GM19099 (cell line): ENCODE results near the gene SERTAD2.

ENCODE experiments used
- POLR2A ChIP-seq: IDR thresholded peaks from 3 replicates; pipeline ENCODE4 v1.6.1; 2011; ENCODE audit warnings: low read depth; ENCODE audit not compliant: insufficient read length; ENCODE audit errors: extremely low read depth

Gene SERTAD2

GRCh38 chr2:64681479-64681967, 27.8 kb upstream of the SERTAD2 start:
- no peak for TF ChIP-seq POLR2A

DNA sequence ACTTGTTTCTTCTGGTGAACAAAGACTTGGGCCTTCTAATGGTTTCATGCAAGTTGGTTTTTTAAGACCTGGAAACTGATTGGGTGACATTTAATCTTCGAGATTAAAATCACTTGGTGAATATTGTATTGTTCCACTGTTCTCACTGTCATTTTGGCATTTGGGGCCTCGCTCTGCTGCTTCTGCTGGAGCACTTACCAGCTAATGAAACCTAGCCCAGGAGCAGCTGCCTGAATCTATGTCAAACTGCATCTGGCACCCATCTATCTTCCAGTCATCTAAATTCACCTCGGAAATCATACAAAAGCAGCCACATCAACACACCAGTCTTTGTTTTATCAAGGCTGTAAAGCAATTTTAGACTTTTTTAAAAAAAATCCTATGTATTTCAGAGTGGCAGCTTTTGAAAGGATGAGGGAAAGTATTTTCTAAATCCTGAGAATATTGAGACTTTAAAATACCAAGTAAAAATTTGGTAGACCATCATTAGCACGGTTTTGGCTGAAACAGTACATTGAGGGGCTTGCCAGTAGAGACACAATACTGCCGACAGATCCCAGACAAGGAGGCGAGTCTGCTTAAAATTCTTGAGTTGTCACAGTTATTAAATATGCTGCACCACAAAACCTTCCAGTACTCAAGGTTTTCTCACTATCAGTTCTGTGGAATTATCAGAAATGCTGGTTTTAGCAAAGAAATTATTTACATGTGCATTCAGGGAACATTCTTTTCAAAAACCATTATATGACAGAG, 26.1 kb upstream of the SERTAD2 start:
- no peak for TF ChIP-seq POLR2A

DNA sequence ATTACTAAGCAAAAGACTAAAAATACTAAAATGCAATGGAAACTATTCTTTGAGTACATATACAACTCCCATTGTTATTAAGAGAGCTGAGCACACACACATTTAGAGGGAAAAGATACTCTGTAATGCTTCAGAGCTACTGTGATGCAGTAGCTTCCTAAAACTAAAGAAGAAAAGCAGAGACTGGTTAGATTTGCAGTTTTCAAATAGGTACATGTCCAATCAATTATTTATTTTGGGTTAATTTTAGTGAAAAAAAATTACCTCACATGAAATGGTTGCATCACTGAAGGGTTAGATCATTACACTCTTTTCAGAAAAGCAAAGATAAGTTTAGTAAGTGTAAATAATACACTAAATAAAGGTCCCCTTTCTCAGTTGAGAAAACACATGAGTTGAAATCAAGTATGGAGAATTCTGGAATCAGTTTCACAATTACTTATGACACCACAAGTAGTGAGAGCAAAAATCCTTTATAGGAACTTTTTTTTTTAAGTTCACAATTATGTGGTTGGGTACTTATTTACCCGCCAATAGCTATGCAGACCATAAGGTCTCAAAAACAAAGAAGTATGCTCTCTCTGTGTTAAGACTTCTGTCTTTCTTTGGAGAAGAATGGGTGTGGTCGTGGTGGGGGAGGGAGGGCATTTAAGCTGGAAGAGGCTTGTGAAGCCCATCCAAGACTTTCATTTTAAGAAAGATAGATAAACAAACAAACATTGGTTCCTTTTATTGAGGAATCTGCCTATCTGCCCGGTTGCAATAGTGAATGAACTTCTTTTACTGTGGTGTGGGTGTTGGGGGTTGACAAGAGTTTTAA, 25.3 kb upstream of the SERTAD2 start:
- no peak for TF ChIP-seq POLR2A

DNA sequence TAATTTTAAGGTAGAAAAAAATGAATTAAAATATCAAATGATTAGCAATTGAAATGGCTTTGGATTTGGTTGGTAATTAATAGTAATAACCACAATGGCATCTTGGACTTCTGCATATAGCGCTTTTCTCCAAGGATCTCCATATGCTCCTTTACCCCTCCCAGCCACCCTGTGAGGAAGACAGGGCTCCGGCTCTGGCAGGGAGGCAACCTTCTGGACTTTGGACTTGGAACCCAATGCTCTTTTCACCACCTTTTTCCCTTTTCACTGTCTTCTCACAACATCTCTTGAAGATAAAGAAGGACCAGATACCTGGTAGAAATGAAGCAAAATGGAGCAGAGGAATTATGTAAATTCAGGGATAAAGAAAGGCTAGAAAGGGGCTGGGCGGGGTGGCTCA, 23.8 kb upstream of the SERTAD2 start:
- TF ChIP-seq POLR2A = no peak

GRCh38 chr2:64675860-64676259, 22.1 kb upstream of the SERTAD2 start:
- no peak for TF ChIP-seq POLR2A

GRCh38 chr2:64672708-64673107, 19.0 kb upstream of the SERTAD2 start:
- TF ChIP-seq POLR2A = no peak

GRCh38 chr2:64670047-64670446, 16.3 kb upstream of the SERTAD2 start:
- no peak for TF ChIP-seq POLR2A

- TF ChIP-seq POLR2A = no peak
These were observed 15.6 kb upstream of the SERTAD2 start for GRCh38 chr2:64669288-64669687.

DNA sequence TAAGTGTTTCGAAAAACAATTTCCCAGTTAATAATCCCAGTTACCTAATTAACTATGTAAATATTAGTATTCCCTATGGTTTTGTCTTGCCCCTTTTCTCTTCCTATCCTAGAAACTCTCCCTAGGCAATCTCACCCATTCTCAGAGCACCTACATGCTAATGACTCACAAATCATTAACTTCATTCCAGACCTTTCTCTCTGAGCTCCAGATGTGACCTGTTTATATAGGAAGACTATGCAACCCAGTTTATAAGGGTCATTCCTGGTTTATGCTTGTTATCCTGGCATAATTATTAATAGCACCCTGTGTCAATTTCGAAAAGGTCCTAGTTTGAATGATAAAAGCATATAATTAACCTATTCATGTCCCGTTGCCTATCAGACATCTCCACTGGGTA, 14.8 kb upstream of the SERTAD2 start:
- TF ChIP-seq POLR2A = no peak

DNA sequence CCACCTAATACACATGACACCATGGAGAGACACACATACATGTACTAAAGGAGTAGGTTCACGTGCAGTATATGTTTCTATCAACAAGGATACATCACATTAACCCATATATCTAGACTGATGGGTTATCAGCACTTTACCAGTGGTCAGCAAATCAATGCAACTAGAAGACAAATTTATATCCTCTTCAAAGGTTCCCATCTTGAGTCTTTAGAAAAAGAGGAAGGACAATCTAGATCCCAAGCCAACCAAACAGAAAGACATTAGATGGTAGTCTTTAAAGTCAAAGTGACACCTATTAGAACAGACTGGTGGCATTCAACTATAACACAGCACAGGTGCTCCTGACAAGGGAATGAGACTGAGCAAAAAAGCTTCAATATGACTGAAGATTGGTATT, 13.8 kb upstream of the SERTAD2 start:
- no peak for TF ChIP-seq POLR2A

DNA sequence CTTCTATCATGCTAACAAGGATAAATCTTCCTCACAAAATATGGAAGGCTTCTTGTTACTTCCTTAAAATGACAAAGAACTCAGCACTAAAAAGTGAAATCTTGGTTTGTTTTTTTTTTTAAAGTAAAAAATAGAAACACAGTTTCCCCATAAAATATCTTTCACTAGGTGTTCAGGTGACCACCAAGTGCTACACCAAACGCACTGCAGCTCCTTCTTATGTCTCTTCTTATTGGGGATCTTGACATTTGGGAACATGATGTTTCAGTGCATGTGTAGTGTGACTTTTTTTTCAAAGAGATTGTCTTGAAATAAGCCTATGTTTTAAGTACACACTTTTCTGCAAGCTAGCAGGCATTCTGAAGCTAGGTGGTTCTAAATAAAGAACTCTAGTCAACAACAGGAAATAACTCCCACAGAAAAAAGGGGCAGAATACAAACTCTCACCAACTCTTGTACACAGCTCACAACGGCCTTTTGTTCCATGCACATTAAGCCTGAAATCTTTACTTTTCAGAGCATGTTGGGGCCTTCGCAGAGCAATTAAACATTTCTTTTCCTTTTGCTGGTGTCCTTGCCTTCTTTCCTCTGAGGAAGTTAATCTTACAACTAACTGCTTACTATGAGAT, 13.2 kb upstream of the SERTAD2 start:
- no peak for TF ChIP-seq POLR2A

DNA sequence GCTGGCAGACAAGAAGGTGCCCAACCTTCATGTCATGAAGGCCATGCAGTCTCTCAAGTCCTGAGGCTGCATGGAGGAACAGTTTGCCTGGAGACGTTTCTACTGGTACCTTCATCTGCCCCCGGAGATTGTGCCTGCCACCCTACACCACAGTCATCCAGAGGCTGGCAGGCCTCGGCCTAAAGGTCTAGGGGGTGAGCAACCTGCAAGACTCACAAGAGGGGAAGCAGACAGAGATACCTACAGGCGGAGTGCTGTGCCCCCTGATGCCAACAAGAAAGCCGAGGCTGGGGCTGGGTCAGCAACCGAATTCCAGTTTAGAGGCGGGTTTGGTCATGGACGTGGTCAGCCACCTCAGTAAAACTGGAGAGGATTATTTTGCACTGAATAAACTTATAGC, 12.0 kb upstream of the SERTAD2 start:
- TF ChIP-seq POLR2A = no peak

GRCh38 chr2:64663402-64663801, 9.7 kb upstream of the SERTAD2 start:
- TF ChIP-seq POLR2A = no peak

DNA sequence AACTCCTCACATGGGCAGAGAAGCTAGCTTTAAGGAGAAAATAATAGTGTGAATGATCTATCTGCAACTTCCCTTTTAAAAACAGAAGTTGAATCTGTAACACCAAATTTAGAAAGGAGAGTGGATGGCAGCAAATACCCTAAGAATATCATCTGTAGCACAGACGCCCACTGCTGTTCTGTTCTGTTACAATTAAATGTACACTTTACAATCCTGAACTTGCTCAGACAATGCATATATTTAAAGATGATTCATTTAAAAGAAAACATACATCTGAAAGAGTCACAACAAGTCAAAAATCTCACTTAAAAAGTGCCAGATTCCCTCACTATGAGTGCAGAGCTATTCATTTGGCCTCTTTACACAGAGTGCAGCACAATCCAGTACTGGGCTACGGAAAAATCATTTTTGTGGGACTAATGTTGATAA, 8.0 kb upstream of the SERTAD2 start:
- TF ChIP-seq POLR2A = no peak

GRCh38 chr2:64659252-64659651, 5.5 kb upstream of the SERTAD2 start:
- TF ChIP-seq POLR2A = no peak
